ENCODE results near the gene HACD1.

HACD1 gene

DNA sequence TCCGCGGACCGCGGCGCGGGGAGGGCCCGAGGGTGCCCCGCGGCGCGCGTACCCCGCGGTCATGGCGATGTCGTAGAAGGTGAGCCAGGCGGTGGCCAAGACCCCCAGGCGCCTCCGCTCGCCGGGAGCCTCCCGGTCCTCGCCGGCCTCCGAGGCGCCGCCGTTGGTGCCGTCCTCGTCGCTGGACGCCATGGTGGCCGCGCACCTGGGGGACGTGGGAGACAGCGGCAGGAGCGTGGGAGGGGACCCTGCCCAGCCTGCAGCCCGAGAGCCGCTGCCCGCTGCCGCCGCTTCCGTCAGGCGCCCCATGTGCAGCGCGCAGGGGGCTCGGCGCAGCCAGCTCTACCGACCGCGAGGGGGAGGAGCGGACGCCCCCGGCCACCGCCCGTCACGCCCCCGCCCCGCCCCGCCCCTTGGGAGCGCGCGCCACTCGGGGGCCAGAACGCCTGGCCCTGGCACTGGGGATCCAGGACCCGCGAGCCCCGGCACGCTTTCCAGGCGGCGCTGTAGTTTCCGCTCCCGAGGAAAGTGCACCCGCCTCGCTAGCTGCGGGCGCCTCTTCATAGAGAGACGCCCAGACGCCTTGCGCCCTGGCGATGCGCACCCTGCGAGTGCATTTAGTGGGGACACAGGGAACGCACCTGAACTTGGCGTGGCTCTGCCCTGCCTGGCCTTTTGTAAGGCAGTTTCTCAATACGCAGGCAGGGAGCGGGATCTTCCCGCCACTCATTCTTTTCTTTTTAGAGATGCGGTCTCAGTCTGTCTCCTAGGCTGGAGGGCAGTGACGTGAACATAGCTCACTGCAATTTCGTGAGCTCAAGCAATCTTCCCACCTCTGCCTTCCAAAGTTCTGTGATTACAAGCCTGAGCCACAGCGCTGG, at the start of gene HACD1:
HACD1 (minus strand) TSS at position 344 of the 881 bp plus-strand sequence; CDS start at position 309, 35 bp downstream.
- DNase-seq, result peak; percentile 17 to 34 (median 28)

- DNase-seq, result no peak
Measured at GRCh38 chr10:17665747-17666146, 48.6 kb upstream of the HACD1 start.

- DNase-seq, result no peak
Measured at GRCh38 chr10:17663450-17663849, 46.3 kb upstream of the HACD1 start.

DNA sequence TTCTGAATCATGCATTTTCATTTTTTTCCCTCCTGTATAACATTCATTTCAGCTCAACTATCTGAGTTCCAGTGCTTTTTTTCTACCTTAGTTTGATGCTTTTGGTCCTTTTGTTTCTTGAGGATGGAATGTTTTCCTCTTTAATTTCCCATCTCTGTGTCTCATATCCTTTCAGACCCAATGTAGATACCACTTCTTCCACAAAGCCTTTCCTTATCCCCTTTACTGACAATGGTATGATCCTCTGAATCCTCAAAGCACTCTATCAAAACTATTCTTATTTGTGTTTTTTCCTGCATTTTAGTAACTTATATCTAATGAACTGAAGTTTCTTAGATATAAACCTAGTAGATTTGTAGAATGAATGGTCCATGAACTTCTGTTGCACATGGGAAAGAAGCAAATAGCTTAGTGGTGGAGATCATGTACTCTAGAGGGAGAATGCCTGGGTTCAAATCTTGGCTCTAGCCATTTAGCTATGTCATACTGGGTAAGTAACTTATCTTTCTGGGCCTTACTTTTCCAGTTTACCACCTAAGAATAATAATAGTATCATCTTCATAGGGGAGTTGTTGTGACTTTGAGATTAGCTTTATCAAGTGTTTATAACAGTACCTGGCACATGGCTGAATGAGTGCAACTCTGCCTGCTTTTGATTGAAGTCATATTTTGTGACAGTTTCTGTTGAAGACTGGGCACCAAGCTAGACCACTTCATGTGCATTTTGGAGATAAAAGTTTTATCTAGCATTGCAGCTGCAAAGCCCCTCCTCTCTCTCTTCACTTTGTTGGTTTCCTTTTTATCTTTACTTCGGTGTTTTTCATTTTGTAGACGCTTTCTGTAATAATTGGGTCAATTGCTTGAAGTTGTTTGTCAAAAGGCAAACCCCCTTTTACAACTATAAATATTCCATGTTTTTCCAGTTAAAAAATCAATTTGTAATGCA, 45.3 kb upstream of the HACD1 start:
- no peak for DNase-seq

GRCh38 chr10:17661510-17661909, 44.3 kb upstream of the HACD1 start:
- no peak for DNase-seq

- DNase-seq, result no peak
Measured at GRCh38 chr10:17660921-17661320, 43.7 kb upstream of the HACD1 start.

DNA sequence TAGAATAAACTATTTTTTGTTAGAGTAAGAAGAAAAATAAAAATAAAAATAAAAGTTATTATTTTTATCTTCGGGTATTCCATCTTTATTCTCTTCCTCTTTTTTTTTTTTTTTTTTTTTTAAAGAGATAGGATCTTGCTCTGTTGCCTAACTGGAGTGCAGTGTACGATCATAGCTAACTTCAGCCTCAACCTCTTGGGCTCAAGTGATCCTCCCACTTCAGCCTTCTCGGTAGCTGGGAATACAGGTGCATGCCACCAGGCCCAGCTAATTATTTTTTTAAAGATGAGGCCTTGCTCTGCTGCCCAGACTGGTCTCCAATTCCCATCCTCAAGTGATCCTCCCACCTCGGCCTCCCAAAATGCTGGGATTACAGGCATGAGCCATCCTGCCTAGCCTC, 42.2 kb upstream of the HACD1 start:
- no peak for DNase-seq

DNA sequence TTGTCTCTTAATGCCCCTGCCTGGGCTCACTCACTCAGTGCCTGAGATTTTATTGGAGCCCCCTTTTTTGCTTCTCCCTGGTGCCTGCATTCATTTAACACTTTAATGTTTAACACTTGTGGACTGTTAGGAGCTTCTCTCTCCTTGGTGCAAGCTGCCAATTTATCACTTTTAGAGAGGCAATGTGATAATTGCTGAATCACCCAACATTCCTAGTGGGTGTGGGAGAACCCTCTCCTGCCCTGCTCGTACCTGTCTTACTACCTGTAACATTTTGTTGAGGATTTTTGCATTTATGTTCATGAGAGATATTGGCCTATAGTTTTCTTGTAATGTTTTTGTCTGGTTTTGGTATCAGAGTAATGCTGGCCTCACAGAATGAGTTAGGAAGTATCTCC, 39.9 kb upstream of the HACD1 start:
- DNase-seq, result no peak

GRCh38 chr10:17655567-17656146, 38.5 kb upstream of the HACD1 start:
- DNase-seq, result no peak

GRCh38 chr10:17655009-17655408, 37.8 kb upstream of the HACD1 start:
- no peak for DNase-seq

DNA sequence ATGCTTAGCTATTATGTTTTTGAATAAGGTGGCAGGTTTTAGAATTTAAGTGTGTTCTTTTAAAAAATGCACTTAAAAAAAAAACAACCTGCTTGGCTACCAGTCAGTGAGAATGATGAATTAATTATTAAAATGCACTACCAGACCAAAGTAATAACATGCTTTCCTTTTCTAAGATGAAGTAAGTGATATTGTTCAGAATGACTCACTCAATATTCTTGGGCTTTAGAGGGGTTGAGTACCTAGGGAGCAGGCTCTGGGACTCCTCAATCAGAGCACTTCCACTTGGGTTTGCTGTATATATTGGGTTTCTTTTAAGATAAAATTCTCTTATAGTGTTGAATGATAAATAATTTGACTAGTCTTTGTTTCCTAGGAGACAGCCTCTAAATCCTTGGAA, 35.4 kb upstream of the HACD1 start:
- DNase-seq, result no peak

GRCh38 chr10:17651896-17652295, 34.7 kb upstream of the HACD1 start:
- no peak for DNase-seq

DNA sequence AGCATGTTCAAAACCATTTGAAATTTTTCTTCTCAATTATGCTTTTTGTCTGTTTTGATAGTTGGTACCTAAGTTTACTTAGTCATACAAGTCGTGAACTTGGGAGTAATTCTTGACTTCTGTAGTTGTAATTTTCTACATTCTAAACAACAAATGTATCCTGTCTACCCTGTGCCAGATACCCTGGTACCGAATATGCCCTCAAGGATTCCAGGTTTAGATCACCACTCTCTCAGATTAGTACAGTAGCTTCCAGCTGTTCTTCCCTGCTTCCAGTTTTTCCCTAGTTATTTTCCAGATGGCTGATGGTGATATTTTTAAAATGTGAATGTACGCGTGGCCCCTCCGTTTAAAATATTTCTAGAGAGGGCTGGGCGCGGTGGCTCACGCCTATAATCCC, 33.2 kb upstream of the HACD1 start:
- DNase-seq, result no peak

GRCh38 chr10:17649836-17650235, 32.7 kb upstream of the HACD1 start:
- no peak for DNase-seq

- no peak for DNase-seq
Measured at GRCh38 chr10:17649052-17649451, 31.9 kb upstream of the HACD1 start.

DNA sequence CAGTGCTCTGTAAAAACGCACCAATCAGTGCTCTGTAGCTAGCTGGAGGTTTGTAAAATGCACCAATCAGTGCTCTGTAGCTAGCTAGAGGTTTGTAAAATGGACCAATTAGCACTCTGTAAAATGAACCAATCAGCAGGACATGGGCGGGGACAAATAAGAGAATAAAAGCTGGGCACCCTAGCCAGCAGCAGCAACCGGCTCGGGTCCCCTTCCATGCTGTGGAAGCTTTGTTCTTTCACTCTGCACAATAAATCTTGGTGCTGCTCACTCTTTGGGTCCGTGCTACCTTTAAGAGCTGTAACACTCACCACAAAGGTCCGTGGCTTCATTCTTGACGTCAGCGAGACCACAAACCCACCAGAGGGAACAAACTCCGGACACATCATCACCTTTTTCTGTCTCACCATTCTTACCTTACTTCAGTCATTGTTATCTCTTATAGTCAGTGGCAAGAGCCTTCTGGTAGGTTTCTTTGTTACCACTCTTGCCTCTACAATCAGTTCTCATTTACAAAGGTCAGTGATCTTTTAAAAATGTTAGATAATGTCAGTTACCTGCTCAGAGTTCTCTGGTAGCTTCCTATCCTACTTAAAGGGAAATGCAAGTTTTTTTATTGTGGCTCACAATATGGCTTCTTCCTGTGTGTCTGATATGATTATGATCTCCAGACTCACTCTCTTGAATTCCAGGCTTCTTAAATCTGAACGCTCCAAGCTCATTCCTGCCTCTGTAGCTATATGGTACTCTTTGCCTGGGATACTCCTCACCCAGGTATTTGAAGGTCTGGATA, 31.3 kb upstream of the HACD1 start:
- peak in 3 of 4 experiments; percentile 16 to 42 (median 28) for DNase-seq

DNA sequence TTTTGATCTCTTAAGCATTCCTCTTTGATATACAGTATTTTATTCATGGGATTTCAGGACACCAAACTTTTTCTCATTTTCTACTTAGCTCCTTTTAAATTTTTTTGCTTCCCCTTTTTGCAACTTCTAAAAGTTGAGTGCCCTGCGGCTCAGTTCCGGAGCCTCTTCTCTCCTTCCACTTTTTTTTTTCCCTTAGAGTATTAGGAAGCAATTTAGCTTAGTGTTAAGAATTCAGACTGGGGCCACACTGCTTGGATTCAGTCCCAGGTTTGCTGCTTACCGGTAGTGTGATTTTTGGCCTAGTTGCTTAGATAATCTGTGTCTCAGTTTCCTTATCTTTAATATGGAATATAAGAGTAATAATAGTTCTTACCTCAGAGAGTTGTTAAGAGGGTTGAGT, 30.2 kb upstream of the HACD1 start:
- DNase-seq, result no peak

GRCh38 chr10:17645621-17646345, 28.6 kb upstream of the HACD1 start:
- DNase-seq, result no peak

DNA sequence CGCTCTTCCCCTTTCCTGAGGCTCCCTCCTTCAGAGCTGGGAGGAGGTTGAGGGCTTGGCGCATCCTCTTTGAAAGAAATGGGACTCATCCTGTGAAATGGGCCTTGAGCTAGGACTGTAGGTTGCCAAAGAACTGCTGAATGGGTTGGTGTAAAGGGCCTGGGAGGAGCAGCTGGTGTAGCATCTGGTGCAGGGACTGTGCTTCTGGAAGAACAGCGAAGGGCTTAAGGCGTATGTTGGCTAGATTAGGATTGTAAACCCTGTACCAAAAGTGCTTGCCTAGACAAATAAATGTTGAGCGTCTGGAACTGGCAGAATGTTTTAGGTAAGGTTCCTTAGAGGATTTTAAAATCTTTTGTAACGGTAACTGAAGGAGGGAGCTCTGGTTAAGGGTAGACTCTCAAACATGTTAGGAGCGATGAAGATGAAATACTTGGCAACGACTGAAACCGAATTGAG, 27.3 kb upstream of the HACD1 start:
- no peak for DNase-seq

GRCh38 chr10:17643755-17644484, 26.7 kb upstream of the HACD1 start, which contains the start of gene STAM:
TSS of gene STAM (plus strand) at chr10:17644151. CDS start at chr10:17644340, 189 bp downstream.
- DNase-seq, result peak; percentile 89 to 100 (median 92)

DNA sequence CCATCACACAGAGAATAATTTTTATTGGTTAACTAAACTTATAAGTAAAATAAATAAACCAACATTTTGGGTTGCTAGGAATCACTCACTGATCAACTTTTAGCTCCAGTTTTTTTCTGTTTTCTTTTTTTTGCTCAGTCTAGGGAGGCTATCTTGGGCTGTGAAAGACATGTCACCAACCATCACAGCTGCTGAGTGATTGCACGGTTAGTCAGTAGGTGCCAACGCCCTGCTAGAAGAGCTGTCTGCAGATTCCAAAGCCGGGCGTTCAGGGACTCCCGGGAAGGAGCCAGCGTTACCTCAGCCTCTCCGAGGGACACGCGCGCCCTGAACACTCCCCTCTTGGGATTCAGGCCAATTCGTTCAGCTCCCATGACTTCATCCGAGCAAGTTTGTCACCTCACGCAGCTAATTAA, 26.2 kb upstream of the HACD1 start:
- DNase-seq, result peak in 1 of 4 experiments; percentile 28
